Smooth muscle cell (in vitro differentiated cells): Measurements from ENCODE around the gene GDF10. TPM values are rescaled to one million over a fixed set of nuclear protein-coding genes. Genes with fewer than 3 reads are reported as not detected.

Experiments
- DNase-seq: peaks from one replicate; lab custom pipeline; 2025; ENCODE audit not compliant: unreplicated experiment; lab: John Stamatoyannopoulos, UW
- H2AFZ ChIP-seq: fragments of 200-600 bp; sonication (generic); 2 replicates; pipeline ENCODE4 v1.6.0; 2016; ENCODE audit warnings: antibody characterized with exemption, low read depth, mild to moderate bottlenecking
- H3F3A ChIP-seq: fragments of 200-600 bp; sonication (generic); 2 replicates; pipeline ENCODE4 v1.6.0; 2017; ENCODE audit warnings: antibody characterized with exemption, low read depth
- H3K27ac ChIP-seq: fragments of 200-600 bp; sonication (generic); 2 replicates; pipeline ENCODE4 v1.5.1; 2016; ENCODE audit warnings: low read depth, mild to moderate bottlenecking
- H3K27me3 ChIP-seq: fragments of 200-600 bp; sonication (generic); 2 replicates; pipeline ENCODE4 v1.6.1; 2016; ENCODE audit warnings: low read depth, mild to moderate bottlenecking
- H3K36me3 ChIP-seq: fragments of 200-600 bp; sonication (generic); 2 replicates; pipeline ENCODE4 v1.5.1; 2016; ENCODE audit warnings: low read depth
- H3K4me1 ChIP-seq: fragments of 200-600 bp; sonication (generic); 2 replicates; pipeline ENCODE4 v1.5.1; 2016; ENCODE audit warnings: low read depth
- H3K4me2 ChIP-seq: fragments of 200-600 bp; sonication (generic); 2 replicates; pipeline ENCODE4 v1.6.0; 2016; ENCODE audit warnings: mild to moderate bottlenecking
- H3K4me3 ChIP-seq: fragments of 200-600 bp; sonication (generic); 2 replicates; pipeline ENCODE4 v1.5.1; 2016; ENCODE audit warnings: mild to moderate bottlenecking
- H3K79me2 ChIP-seq: fragments of 200-600 bp; sonication (generic); 2 replicates; pipeline ENCODE4 v1.6.0; 2016; ENCODE audit warnings: low read depth, mild to moderate bottlenecking
- H3K9ac ChIP-seq: fragments of 200-600 bp; sonication (generic); 2 replicates; pipeline ENCODE4 v1.6.0; 2016; ENCODE audit warnings: low read depth
- H3K9me3 ChIP-seq: fragments of 200-600 bp; sonication (generic); replicated peaks from 2 replicates; pipeline ENCODE4 v1.5.1; 2016; ENCODE audit warnings: low read depth
- H4K20me1 ChIP-seq: fragments of 200-600 bp; sonication (generic); 2 replicates; pipeline ENCODE4 v1.6.0; 2016; ENCODE audit warnings: low read depth
- CTCF ChIP-seq: fragments of 200-600 bp; sonication (generic); IDR thresholded peaks from 2 replicates; pipeline ENCODE4 v1.5.1; 2017; ENCODE audit warnings: borderline replicate concordance, mild to moderate bottlenecking, antibody characterized with exemption; ENCODE audit not compliant: insufficient read depth, poor library complexity, severe bottlenecking
- WGBS: methylation state at CpG from one replicate; pipeline ENCODE4 v1.1.7; 2016; ENCODE audit warnings: low lambda C conversion rate; 5-methylcytosine and 5-hydroxymethylcytosine counted together
- polyA plus RNA-seq: library from polyadenylated mRNA; unstranded; fragments of >200 nt; fragmentation: Nextera tagmentation; extraction: Ambion mirVana; gene quantifications from 2 replicates; pipeline ENCODE4 v1.2.1, GENCODE V29; 2016
- total RNA-seq: library from RNA; depleted of rRNA; stranded (reverse); fragments of >200 nt; gene quantifications from 2 replicates; pipeline ENCODE4 v1.2.3, GENCODE V29; 2014

Gene GDF10
- total and polyA plus RNA-seq, 2 experiments from 2014 or later, result 0.58 to 1.5 TPM

- no peak for TF ChIP-seq CTCF
- no peak overlapping the region for H2AFZ ChIP-seq
- H3K4me3 ChIP-seq, result no peak overlapping the region
- no peak for DNase-seq
- WGBS, result 78% methylated on average over 6 of the region's 6 CpGs
- H3K9ac ChIP-seq, result no peak overlapping the region
- H3F3A ChIP-seq, result no peaks in the 10 kb centered on the region
- H4K20me1 ChIP-seq, result no peaks in the 10 kb centered on the region
- H3K4me1 ChIP-seq, result no peaks in the 10 kb centered on the region
- H3K79me2 ChIP-seq, result no peaks in the 10 kb centered on the region
- H3K4me2 ChIP-seq, result no peak overlapping the region
- H3K27me3 ChIP-seq, result peaks cover 9% of the 10 kb centered on the region
- H3K9me3 ChIP-seq, result no peaks in the 10 kb centered on the region
- no peak overlapping the region for H3K27ac ChIP-seq
- H3K36me3 ChIP-seq, result no peaks in the 10 kb centered on the region
These were observed 20.8 kb downstream of the GDF10 start for GRCh38 chr10:47320812-47321211.

- WGBS, result 79% methylated on average over 8 of the region's 8 CpGs
- H3K9ac ChIP-seq, result no peak overlapping the region
- no peak overlapping the region for H3K27ac ChIP-seq
- no peaks in the 10 kb centered on the region for H3F3A ChIP-seq
- no peaks in the 10 kb centered on the region for H3K4me1 ChIP-seq
- H3K79me2 ChIP-seq, result no peaks in the 10 kb centered on the region
- no peaks in the 10 kb centered on the region for H3K9me3 ChIP-seq
- peaks cover 9% of the 10 kb centered on the region for H3K27me3 ChIP-seq
- peak overlapping the region; percentile 29 for H3K4me2 ChIP-seq
- TF ChIP-seq CTCF, result no peak
- H2AFZ ChIP-seq, result no peak overlapping the region
- no peaks in the 10 kb centered on the region for H3K36me3 ChIP-seq
- H3K4me3 ChIP-seq, result no peak overlapping the region
- no peak for DNase-seq
- no peaks in the 10 kb centered on the region for H4K20me1 ChIP-seq
These were observed 21.7 kb downstream of the GDF10 start for GRCh38 chr10:47321521-47322195.

GRCh38 chr10:47322300-47323061, 22.5 kb downstream of the GDF10 start, which contains the start of gene GDF2:
Gene GDF2 (plus strand): TSS chr10:47322454. CDS start chr10:47322669, 215 bp downstream.
- no peaks in the 10 kb centered on the region for H3K4me1 ChIP-seq
- H3K27me3 ChIP-seq, result peaks cover 9% of the 10 kb centered on the region
- no peak for DNase-seq
- peak within 1 kb of the TSS; percentile 29 for H3K4me2 ChIP-seq
- no peak within 1 kb of the TSS for H3K4me3 ChIP-seq
- WGBS, result 66% methylated on average over 35 of the region's 35 CpGs
- H3K9ac ChIP-seq, result no peak within 1 kb of the TSS
- TF ChIP-seq CTCF, result no peak
- no peak within 1 kb of the TSS for H3K27ac ChIP-seq
- H3F3A ChIP-seq, result no peaks in the 10 kb centered on the region
- no peaks in the 10 kb centered on the region for H3K9me3 ChIP-seq
- no peaks in the 10 kb centered on the region for H4K20me1 ChIP-seq
- H3K36me3 ChIP-seq, result no peaks in the 10 kb centered on the region
- H2AFZ ChIP-seq, result no peak within 1 kb of the TSS
- H3K79me2 ChIP-seq, result no peaks in the 10 kb centered on the region

- WGBS, result 70% methylated on average over 1 of the region's 1 CpG
These were observed 23.1 kb downstream of the GDF10 start for GRCh38 chr10:47323087-47323486.

More at GRCh38 chr10:47323087-47323486, 23.1 kb downstream of the GDF10 start:
- no peaks in the 10 kb centered on the region for H3K4me1 ChIP-seq
- no peak overlapping the region for H3K27ac ChIP-seq
- H2AFZ ChIP-seq, result no peak overlapping the region
- H3F3A ChIP-seq, result no peaks in the 10 kb centered on the region
- H3K4me3 ChIP-seq, result no peak overlapping the region
- H3K9me3 ChIP-seq, result no peaks in the 10 kb centered on the region
- H3K9ac ChIP-seq, result no peak overlapping the region
- no peaks in the 10 kb centered on the region for H3K36me3 ChIP-seq
- H4K20me1 ChIP-seq, result no peaks in the 10 kb centered on the region
- TF ChIP-seq CTCF, result no peak
- H3K79me2 ChIP-seq, result no peaks in the 10 kb centered on the region
- peaks cover 9% of the 10 kb centered on the region for H3K27me3 ChIP-seq
- DNase-seq, result no peak
- no peak overlapping the region for H3K4me2 ChIP-seq
